ENCODE results near the gene COX4I2.
"Not testable (repeated sequence)": the region's sequence is repeated elsewhere in the genome, so short reads cannot be mapped to it uniquely, and the experiment has no call there.

Gene COX4I2

GRCh38 chr20:31603822-31604566, 33.7 kb upstream of the COX4I2 start:
- peak overlapping the region; percentile 88 for H3K4me3 Mint-ChIP-seq
- peaks cover 33% of the 10 kb centered on the region for H3K4me1 Mint-ChIP-seq
- H3K27me3 Mint-ChIP-seq, result peaks cover 85% of the 10 kb centered on the region
- H3K9me3 Mint-ChIP-seq, result no peaks in the 10 kb centered on the region
- CTCF ChIA-PET, result interaction anchor here (3.0 to 18.2 kb wide), 2 partner anchors 9 to 38 kb away, joined by 32 to 853 read pairs; no protein-coding TSS in a partner anchor
- H3K36me3 Mint-ChIP-seq, result peaks cover 1% of the 10 kb centered on the region
- peak; percentile 86 for DNase-seq
- H3K27ac Mint-ChIP-seq, result peak overlapping the region; percentile 33

- Mint-ChIP-seq H3K27ac (peak overlapping the region; percentile 33), H3K4me1 (peaks cover 33% of the 10 kb centered on the region), H3K36me3 (peaks cover 1% of the 10 kb centered on the region), H3K9me3 (no peaks in the 10 kb centered on the region), H3K27me3 (peaks cover 90% of the 10 kb centered on the region), H3K4me3 (peak overlapping the region; percentile 88)
- DNase-seq, result no peak
- CTCF ChIA-PET, result interaction anchor here (0.8 to 18.2 kb wide), 4 partner anchors 8 to 116 kb away, joined by 3 to 853 read pairs (median 18); no protein-coding TSS in a partner anchor
Observed at GRCh38 chr20:31604567-31605030, 33.1 kb upstream of the COX4I2 start.

GRCh38 chr20:31605031-31605901, 32.4 kb upstream of the COX4I2 start, which contains the start of gene ID1:
TSS of gene ID1 (plus strand) at chr20:31605289. CDS start at chr20:31605388, 99 bp downstream.
- Mint-ChIP-seq H3K4me3 (peak within 1 kb of the TSS; percentile 88), H3K27me3 (peaks cover 95% of the 10 kb centered on the region), H3K36me3 (peaks cover 1% of the 10 kb centered on the region), H3K9me3 (no peaks in the 10 kb centered on the region), H3K4me1 (peaks cover 33% of the 10 kb centered on the region), H3K27ac (peak within 1 kb of the TSS; percentile 33)
- CTCF ChIA-PET, result interaction anchor here (0.8 to 18.2 kb wide), 4 partner anchors 8 to 115 kb away, joined by 3 to 853 read pairs (median 18); no protein-coding TSS in a partner anchor
- peak; percentile 94 for DNase-seq

- CTCF ChIA-PET, result interaction anchor here (1.2 to 18.2 kb wide), 2 partner anchors 40 to 114 kb away, joined by 4 to 853 read pairs; no protein-coding TSS in a partner anchor
- peak; percentile 41 for DNase-seq
- Mint-ChIP-seq H3K4me3 (peak overlapping the region; percentile 88), H3K27ac (no peak overlapping the region), H3K4me1 (peaks cover 36% of the 10 kb centered on the region), H3K36me3 (peaks cover 1% of the 10 kb centered on the region), H3K9me3 (no peaks in the 10 kb centered on the region), H3K27me3 (peaks cover 95% of the 10 kb centered on the region)
Observed at GRCh38 chr20:31605902-31606803, 31.6 kb upstream of the COX4I2 start.

GRCh38 chr20:31606804-31607639, 30.7 kb upstream of the COX4I2 start:
- Mint-ChIP-seq H3K4me3 (peak overlapping the region; percentile 88), H3K36me3 (peaks cover 1% of the 10 kb centered on the region), H3K27ac (no peak overlapping the region), H3K4me1 (peaks cover 36% of the 10 kb centered on the region), H3K27me3 (peaks cover 92% of the 10 kb centered on the region), H3K9me3 (no peaks in the 10 kb centered on the region)
- DNase-seq, result no peak
- CTCF ChIA-PET, result interaction anchor here (18.2 kb wide), 1 partner anchor 41 kb away, joined by 853 read pairs; no protein-coding TSS in a partner anchor

- peaks cover 87% of the 10 kb centered on the region for H3K27me3 Mint-ChIP-seq
- H3K4me3 Mint-ChIP-seq, result no peak overlapping the region
Observed at GRCh38 chr20:31607640-31608250, 30.0 kb upstream of the COX4I2 start.

GRCh38 chr20:31608251-31608945, 29.3 kb upstream of the COX4I2 start:
- Mint-ChIP-seq H3K27me3 (peaks cover 85% of the 10 kb centered on the region), H3K9me3 (no peaks in the 10 kb centered on the region), H3K4me1 (peaks cover 32% of the 10 kb centered on the region), H3K36me3 (no peaks in the 10 kb centered on the region), H3K4me3 (no peak overlapping the region), H3K27ac (no peak overlapping the region)
- CTCF ChIA-PET, result interaction anchor here (0.9 to 18.2 kb wide), 2 partner anchors 43 to 115 kb away, joined by 3 to 853 read pairs; no protein-coding TSS in a partner anchor
- DNase-seq, result no peak

More at GRCh38 chr20:31607640-31608250, 30.0 kb upstream of the COX4I2 start:
- Mint-ChIP-seq H3K9me3 (no peaks in the 10 kb centered on the region), H3K27ac (no peak overlapping the region), H3K36me3 (peaks cover 1% of the 10 kb centered on the region), H3K4me1 (peaks cover 33% of the 10 kb centered on the region)
- DNase-seq, result no peak
- CTCF ChIA-PET, result interaction anchor here (0.9 to 18.2 kb wide), 2 partner anchors 42 to 116 kb away, joined by 3 to 853 read pairs; no protein-coding TSS in a partner anchor

GRCh38 chr20:31612271-31612640, 25.5 kb upstream of the COX4I2 start:
- CTCF ChIA-PET, result interaction anchor here (0.5 to 18.2 kb wide), 32 partner anchors 8 to 153 kb away, joined by 3 to 853 read pairs (median 4); partner anchors contain the start of gene ID1
- H3K36me3 Mint-ChIP-seq, H3K9me3 Mint-ChIP-seq, H3K27ac Mint-ChIP-seq, H3K4me1 Mint-ChIP-seq, DNase-seq, H3K4me3 Mint-ChIP-seq: not testable (repeated sequence)
- H3K27me3 Mint-ChIP-seq, result peaks cover 47% of the 10 kb centered on the region

GRCh38 chr20:31615416-31615815, 22.3 kb upstream of the COX4I2 start:
- no peaks in the 10 kb centered on the region for H3K36me3 Mint-ChIP-seq
- no peak overlapping the region for H3K4me3 Mint-ChIP-seq
- no peak for DNase-seq
- no peaks in the 10 kb centered on the region for H3K9me3 Mint-ChIP-seq
- CTCF ChIA-PET, result interaction anchor here (0.9 to 18.2 kb wide), 2 partner anchors 22 to 50 kb away, joined by 3 to 853 read pairs; no protein-coding TSS in a partner anchor
- peaks cover 10% of the 10 kb centered on the region for H3K4me1 Mint-ChIP-seq
- H3K27me3 Mint-ChIP-seq, result peaks cover 27% of the 10 kb centered on the region
- no peak overlapping the region for H3K27ac Mint-ChIP-seq

GRCh38 chr20:31617432-31618104, 20.1 kb upstream of the COX4I2 start:
- Mint-ChIP-seq H3K27me3 (peaks cover 23% of the 10 kb centered on the region), H3K4me1 (peaks cover 9% of the 10 kb centered on the region), H3K27ac (no peak overlapping the region), H3K36me3 (no peaks in the 10 kb centered on the region), H3K9me3 (no peaks in the 10 kb centered on the region), H3K4me3 (no peak overlapping the region)
- CTCF ChIA-PET, result interaction anchor here (1.1 to 18.2 kb wide), 2 partner anchors 16 to 52 kb away, joined by 4 to 853 read pairs; no protein-coding TSS in a partner anchor
- peak; percentile 35 for DNase-seq

- peaks cover 17% of the 10 kb centered on the region for H3K27me3 Mint-ChIP-seq
- CTCF ChIA-PET, result no interaction called here
- peaks cover 5% of the 10 kb centered on the region for H3K4me1 Mint-ChIP-seq
- H3K36me3 Mint-ChIP-seq, result no peaks in the 10 kb centered on the region
- no peak for DNase-seq
- H3K9me3 Mint-ChIP-seq, result no peaks in the 10 kb centered on the region
- H3K4me3 Mint-ChIP-seq, result no peak overlapping the region
- no peak overlapping the region for H3K27ac Mint-ChIP-seq
Observed at GRCh38 chr20:31620246-31620645, 17.5 kb upstream of the COX4I2 start.

Data from activated naive CD4-positive, alpha-beta T cell treated with anti-CD3 and anti-CD28 coated beads, Interleukin-2, amount 10 ng/mL, durations not matched to agents 7 days and 5 days (primary cell).